HG03039 (cell line): ENCODE results near the gene HECTD4.

Experiments
- ATAC-seq: cut with Tn5 transposase; IDR thresholded peaks from one replicate; pipeline ENCODE4 v1.9.1; 2021; ENCODE audit warnings: mild to moderate bottlenecking, moderate library complexity; ENCODE audit not compliant: unreplicated experiment

Gene HECTD4

DNA sequence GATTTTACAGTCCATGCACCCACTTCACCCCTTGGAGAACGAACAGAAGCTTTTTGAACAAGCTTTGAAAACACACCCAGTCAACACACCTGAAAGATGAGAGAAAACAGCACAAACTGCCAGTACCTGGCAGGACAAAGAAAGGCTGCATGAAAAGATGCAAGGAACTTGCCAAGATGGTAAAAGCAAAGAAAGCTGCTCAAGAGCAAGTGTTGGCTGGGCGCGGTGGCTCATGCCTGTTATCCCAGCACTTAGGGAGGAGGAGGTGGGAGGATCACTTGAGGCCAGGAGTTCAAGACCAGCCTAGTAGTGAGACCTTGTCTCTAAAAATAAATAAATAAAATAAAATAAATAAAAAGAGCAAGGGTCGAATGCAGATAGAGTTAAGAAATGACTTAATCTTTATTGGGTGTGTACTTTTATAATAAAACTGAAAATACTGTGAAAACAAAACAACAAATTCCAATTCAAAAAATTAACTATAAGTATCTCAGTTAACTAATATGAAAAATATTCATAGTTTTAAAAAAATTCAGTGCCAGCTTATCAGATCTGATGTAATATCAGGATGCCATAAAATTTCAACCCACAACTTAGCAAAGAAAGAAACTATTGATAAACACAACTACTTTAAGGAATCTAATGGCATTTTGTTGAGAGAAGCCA is 59.2 kb downstream of the HECTD4 start:
- no peak for ATAC-seq

GRCh38 chr12:112322441-112322840 is 59.8 kb downstream of the HECTD4 start:
- no peak for ATAC-seq

GRCh38 chr12:112321245-112321644 is 61.0 kb downstream of the HECTD4 start:
- ATAC-seq = no peak

DNA sequence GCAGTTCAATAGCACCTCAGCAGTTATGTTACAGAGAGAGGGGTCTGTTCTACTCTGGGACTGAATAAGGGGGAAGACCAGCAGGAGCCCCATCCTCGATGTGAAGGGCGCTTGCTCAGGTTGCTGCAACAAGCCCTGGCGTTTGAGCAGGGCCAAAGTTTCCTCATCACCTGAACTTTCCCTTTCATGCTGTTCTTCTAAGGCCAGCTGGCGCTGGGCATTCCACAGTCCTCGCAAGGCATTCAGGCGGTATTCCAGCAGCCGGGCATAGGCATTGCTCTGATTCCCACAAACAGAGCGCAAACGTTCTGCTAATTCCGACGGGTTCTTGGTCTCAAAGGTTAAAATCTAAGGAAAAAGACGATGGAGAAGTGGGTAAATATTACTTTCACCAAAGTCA is 62.8 kb downstream of the HECTD4 start:
- ATAC-seq = no peak

- no peak for ATAC-seq
Observed at GRCh38 chr12:112317481-112317880, 64.8 kb downstream of the HECTD4 start.

- no peak for ATAC-seq
Observed at GRCh38 chr12:112314981-112315380, 67.2 kb downstream of the HECTD4 start.

- no peak for ATAC-seq
Observed at GRCh38 chr12:112309797-112310196, 72.4 kb downstream of the HECTD4 start.

DNA sequence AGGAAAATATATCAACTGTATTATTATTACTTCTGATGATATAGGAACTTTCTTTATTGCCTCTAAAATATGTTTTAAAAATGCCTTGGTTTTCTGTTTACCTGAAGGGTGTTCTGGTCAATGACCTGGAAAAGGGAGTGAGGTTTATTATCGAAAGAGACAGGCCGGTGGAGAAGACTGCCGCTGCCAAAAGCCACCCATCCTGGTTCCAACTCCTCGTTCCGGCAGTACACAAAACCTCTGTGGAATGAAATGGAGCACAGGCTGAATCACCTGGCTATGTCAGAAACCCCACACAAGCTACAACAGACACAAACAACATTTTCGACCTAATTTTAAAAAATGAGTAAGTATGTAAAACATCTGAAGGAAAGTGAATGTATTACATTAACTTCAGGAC is 73.6 kb downstream of the HECTD4 start:
- ATAC-seq = no peak

DNA sequence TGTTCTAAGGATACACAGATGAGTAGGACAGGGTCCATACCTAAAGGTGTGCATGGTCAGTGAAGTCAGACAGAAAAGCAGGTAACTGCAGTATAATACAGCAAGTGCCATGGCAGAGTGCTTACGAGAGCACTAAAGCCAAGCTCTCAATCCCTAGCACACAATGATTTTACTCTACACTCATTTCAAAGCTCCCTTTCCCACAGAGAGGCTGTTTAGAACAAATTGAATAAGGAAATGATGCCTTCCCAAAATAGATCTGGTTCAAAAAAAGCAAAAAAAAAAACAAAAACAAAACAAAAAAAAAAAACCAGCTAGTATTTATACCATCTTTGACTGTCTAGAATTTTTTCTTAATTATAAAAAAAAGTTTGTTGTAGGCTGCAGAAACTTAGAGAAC is 74.1 kb downstream of the HECTD4 start:
- no peak for ATAC-seq

GRCh38 chr12:112307317-112308011 is 74.8 kb downstream of the HECTD4 start:
- ATAC-seq = no peak

GRCh38 chr12:112305951-112306350 is 76.3 kb downstream of the HECTD4 start:
- ATAC-seq = no peak

- ATAC-seq = no peak
Observed at GRCh38 chr12:112304436-112304835, 77.8 kb downstream of the HECTD4 start.

DNA sequence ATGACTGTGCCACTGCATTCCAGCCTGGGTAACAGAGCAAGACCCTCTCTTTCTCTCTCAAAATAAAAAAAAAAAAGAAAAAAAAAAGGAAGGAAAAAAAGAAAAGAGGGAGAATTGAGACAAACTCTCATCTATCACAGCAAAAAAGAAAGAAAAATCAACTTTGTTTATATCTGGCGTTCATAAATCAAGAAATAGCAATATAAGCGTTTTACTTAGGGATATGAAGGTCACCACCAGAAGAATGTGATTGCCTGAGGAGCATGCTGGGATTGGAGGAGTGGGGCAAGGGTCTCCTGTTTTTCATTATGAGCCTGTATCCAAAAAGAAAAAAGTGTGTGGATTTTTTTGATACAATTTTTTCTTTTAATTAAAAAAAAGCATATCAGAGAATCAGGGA is 78.4 kb downstream of the HECTD4 start:
- ATAC-seq = no peak

DNA sequence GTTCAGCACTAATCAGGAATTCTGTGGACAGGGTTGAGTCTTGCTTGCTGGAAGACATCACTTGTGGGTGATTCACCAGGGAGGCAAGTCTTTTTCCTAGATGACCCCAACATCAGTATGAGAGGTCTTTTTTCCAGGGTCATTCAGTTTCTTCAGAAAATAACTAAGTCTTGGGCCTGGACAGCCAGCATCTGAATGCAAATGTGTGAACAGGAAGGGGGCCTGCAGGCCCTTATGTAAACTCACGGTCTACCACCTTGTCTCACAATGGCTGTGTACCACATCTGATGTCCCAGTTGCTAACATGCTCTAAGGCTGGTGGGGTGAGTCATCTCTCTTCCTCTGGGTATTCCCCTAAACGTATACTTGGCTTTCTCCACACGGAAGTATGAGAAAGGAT is 79.2 kb downstream of the HECTD4 start:
- peak; percentile 98 for ATAC-seq

- ATAC-seq = no peak
Observed at GRCh38 chr12:112299704-112300103, 82.5 kb downstream of the HECTD4 start.

- no peak for ATAC-seq
Observed at GRCh38 chr12:112297188-112297587, 85.0 kb downstream of the HECTD4 start.

DNA sequence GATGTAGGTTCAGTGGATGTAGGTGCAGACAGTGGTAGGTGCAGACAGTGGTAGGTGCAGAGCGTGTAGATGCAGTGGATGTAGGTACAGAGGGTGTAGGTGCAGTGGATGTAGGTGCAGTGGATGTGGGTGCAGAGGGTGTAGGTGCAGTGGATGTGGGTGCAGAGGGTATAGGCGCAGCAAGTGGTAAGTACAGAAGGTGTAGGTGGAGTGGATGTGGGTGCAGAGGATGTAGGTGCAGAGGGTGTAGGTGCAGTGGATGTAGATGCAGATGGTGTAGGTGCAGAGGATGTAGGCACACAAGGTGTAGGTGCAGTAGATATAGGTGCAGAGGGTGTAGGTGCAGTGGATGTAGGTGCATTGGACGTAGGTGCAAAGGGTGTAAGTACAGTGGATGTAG is 86.0 kb downstream of the HECTD4 start:
- no peak for ATAC-seq

DNA sequence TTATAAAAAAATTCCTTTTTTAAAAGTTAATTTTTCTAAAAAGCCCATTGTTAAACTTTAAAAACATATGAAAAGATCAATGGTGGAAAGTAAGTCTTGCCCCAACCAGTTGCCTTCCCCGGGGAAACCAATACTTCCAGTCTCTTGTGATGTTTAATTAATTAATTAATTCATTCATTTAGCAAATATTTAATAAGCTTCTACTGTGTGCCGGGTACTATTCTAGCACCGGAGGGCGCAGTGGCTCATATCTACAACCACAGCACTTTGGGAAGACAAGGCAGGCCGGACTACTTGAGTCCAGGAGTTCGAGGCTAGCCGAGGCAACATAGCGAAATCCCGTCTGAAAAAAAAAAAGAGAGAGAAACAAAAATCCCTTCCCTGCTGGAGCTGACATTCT is 87.4 kb downstream of the HECTD4 start:
- ATAC-seq = no peak

DNA sequence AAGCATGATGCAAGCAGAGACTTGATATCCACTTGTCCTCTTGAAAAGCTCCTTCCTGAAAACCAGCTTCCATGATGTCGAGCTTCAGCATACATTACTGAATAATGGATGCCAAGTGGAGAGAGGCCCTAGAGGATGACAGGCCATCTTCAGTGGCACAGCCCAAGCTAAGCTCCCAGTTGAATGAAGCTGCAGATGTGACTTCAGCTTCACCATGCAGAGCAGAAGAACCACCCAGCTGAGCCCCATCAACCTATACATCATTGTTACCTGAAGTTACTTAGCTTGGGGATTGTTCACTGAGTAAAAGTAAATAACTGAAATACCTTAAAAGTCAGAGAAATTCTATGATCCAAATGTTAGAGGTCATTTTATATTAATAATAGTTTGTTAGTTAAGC is 93.6 kb downstream of the HECTD4 start:
- no peak for ATAC-seq

DNA sequence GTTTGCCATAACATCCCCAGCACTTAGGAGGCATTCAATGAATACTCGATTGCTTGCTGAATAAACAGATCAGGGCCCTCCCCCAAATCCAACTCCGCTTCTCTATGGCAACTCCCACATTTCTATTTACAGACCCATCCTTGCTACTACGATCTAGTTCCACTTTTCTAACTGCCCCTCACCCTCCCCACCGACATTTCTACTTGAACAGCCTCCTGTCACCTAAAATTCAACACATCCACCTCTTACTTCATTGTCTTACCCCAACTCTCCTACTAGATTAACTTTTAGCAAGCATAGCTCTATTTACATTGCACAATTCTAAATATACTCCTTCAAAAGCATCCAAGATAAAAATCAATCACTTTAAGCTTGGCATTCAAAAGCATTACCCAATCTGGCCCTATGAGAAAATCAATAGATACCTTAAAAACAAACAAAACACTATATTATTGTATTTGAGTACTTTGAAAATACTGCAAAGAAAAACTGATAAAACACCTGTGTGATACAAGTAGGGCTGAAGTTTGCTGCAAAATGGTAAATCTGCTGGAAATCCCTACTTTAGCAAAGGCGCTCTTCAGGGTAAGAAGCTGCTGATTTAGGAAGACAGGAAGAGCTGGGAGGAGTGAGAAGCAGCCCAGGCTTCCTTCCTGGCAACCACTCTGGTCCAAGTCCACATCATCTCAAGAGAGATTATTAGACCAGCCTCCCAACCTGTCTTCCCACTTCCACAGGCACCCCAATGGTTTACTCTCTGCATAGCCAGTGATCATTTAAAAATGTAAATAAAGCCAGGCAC is 96.4 kb downstream of the HECTD4 start:
- ATAC-seq = no peak

- ATAC-seq = no peak
Observed at GRCh38 chr12:112283546-112283945, 98.7 kb downstream of the HECTD4 start.

DNA sequence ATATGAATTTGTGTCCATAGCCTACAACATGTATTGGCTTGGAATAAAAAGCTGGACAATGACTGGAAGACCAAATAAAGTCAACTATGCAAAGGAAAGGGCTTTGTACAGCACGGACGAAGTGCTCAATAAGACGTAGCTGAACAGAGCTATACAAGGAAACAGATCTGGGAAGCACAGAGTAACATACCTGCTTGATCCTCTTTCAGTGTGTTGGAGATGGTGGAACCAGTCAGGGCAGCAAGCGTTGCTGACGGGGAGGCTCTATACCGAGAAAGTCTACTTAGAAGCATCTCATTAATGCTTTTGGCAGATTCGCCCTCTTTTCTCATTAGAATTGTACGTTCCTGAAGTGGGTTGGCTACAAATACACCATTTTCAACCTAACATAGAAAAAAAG is 99.3 kb downstream of the HECTD4 start:
- ATAC-seq = no peak
